Kidney capillary endothelial cell (primary cell): ENCODE data around the gene EIF2S1.
"Not testable (repeated sequence)": the region's sequence is repeated elsewhere in the genome, so short reads cannot be mapped to it uniquely, and the experiment has no call there.

ENCODE experiments used
- DNase-seq: peaks from one replicate; pipeline ENCODE4 v3.0.0-alpha.2; 2018; ENCODE audit warnings: low spot score

Gene EIF2S1

DNA sequence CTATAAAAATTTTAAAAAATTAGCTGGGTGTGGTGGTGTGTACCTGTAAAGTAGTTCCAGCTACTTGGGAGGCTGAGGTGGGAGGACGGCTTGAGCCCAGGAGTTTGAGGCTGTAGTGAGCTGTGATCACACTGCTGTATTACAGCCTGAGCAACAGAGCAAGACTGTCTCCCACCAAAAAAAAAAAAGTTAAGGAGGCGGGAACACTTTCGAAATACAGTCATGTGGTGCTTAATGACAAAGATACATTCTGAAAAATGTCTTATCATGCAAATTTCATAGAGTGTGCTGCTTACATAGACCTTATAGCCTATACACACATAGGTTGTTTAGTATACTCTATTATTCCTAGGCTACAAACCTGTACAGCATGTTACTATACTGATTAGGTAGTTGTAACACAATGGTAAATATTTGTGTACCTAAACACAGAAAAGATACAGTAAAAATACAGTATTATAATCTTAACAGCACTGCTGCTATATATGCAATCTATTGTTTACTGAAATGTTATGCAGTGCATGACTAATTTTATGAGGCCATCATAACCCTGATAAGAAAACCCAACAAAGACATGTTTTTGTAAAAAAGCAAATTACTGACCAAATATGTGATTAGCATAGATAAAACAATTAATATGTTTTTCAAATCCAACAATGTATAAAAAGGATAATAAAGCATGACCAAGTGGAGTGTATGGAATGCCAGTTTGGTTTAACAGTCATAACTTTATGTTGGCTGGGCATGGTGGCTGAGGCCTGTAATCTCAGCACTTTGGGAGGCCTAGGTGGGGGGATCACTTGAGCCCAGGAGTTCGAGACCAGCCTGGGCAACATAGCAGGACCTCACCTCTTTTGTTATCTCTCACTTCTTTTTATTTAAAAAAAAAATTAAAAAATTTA, 11.4 kb downstream of the EIF2S1 start:
- DNase-seq: no peak

DNA sequence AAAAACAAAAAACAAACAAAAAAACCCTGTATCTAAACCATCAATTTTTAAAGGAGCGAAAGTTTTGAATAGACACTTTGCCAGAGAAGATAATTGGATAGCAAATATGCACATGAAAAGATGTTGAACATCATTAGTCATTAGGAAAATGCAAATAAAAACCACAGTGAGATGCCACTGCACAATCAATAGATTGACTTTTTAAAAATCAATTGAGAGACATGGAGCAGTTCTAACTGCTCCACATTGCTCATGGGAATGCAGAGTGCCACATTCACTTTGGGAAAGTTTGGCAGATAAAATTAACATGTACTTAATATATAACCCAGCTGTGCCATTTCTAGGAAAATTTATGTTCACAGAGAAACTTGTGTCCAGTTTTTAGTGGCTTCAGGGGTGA, 12.7 kb downstream of the EIF2S1 start:
- DNase-seq: no peak

DNA sequence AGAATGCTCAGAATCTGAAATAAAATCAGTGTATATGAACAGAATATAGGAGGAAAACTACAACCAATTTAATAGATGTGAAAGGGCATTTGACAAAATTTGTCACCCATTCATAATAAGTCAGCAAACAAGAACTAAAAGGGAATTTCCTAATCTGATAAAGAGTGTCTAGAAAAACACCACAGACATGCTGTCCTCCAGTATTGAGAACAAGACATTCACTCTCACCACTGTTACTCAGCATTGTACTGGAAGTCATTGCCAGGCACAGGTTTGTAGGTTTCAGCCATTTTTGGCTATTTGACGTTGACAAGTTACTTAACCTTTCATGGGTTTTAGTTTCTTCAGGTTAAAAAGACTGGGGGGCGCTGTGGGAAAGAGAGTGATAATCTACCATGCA, 13.2 kb downstream of the EIF2S1 start:
- DNase-seq: no peak

DNA sequence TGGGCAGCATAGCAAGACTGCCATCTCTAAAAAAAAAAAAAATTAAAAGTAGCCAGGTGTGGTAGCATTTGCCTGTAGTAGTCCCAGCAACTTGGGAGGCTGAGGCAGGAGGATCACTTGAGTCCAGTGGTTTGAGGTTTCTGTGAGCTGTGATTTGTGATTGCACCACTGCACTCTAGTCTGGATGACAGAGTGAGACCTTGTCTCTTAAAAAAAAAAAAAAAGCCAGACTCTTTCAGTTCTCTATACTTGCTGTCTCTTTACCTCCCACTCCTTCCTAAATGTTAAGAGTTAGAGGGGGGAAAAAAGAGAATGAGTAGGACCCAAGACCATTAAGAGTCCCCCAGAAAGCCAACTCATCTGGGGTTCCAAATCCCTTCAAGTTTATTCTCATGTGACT, 17.8 kb downstream of the EIF2S1 start:
- DNase-seq: no peak

DNA sequence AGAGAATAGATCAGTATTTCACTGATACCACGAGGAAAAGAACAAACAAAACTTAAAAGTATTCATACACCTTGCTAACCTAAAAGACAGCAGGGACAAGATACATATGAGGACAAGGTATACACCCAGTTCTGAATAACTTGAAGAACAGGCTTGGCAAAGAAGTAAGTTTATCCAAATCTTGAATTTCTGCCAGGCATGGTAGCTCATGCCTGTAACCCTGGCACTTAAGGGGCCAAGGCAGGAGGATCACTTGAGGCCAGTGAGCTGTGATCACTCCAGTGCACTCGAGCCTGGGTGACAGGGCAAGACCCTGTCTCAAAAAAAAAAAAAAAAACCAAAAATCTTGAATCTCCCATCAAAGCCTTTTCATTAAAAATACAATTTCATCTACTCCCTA, 25.0 kb downstream of the EIF2S1 start:
- DNase-seq: no peak

DNA sequence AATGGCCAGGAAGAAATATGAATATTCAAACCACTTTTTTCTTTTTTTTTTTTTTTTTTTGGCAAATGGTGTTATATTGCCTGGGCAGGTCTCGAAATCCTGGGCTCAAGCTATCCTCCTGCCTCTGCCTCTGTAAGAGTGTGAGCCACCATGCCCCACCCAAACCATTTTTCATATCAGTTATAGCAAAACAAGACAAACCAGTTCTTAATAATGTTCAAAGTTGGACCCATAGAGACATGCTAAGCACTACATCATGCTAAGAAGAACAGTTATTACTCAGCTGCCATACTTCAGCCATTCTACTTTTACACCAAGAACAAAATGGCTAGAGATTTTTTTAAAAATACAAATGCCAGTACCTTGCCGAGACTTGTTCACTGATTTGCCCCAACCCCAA, 25.5 kb downstream of the EIF2S1 start:
- DNase-seq: no peak

DNA sequence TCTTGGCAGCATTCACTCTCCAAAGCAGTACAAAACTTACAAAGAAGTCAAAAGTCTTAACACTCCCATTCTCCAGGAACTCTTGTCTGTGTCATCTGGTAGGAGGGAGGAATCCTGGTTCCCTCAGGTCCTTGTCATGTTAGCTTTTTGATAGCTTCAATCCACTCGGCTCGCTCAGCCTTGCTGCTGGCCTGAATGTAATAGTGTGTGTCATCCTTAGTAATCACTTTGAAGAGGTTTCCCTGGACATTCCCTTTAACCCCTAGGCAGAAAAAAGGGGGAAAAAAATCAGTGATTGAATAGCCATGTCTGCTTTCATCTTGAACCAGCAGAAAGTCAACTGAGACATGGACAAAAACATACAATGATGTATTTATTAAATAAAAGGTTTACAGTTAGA, 27.1 kb downstream of the EIF2S1 start:
- no peak for DNase-seq

DNA sequence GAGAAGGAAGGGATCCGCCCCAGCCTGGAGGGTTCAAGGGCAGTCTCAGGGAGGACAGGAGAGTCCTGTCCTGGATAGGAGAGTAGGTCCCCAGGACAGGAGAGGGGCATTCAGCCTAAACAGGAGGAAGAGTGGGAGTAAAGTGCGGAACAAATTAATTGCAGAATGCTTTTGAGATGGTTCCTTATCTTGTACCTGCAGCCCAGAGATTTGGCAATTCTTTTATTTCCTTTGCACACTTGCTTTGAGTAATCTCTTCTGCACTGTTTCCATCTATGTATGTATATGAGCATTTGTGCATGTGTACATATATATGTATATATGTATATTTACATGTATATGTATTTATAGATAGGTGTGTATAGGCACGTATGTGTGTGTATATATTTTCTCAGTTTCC, 29.1 kb downstream of the EIF2S1 start:
- DNase-seq: no peak

DNA sequence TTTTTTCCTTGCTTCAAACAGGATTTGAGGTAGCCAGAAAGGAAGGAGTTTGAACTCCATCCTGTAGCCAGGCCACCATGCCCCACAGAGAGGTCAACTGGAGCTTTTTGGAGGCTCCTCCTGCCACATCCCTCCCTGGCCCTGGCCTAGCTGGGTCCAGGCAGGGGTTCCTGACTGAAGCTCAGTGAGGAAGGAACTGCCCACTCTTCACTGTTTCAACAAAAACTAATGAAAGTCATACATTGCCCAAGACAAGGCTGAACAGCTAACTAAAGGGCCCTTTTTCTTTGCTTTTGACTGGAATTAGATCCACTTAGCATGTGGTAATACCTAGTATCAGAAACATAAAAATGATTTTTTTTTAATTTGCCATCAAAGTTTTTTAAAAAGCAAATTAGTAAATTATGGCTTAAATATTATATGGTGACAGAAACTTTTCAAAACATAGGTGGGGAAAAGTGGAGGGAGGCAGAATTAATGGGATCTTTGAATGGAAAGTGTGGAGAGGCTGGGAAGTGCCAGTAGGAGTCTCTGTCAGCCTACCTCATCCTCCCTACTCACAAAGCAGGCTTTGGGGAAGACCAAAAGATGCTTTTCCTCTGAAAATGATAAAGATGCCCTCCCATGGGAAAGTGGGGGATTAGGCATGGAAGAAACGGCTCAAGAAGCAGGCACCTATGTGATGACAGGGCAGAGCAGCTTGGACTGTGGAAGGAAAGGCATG, 29.8 kb downstream of the EIF2S1 start:
- DNase-seq: no peak

DNA sequence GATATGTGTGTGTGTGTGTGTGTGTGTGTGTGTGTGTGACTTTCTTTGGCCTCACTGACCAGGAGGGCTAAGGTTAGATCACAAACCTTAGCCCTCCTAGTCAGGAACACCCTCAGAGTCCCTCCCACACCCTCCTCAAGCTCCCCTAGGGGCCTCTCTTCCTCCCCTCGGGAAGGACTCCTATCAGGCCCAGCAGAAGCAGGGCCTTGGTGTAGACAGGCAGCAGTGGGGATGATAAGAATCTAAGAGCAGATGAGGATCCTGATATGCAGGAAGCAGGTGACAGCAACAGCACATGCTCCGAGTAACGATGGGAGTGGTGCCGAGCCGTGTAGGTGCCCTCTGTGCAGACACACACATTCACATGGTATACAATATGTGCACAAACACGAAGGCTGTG, 31.1 kb downstream of the EIF2S1 start:
- no peak for DNase-seq

DNA sequence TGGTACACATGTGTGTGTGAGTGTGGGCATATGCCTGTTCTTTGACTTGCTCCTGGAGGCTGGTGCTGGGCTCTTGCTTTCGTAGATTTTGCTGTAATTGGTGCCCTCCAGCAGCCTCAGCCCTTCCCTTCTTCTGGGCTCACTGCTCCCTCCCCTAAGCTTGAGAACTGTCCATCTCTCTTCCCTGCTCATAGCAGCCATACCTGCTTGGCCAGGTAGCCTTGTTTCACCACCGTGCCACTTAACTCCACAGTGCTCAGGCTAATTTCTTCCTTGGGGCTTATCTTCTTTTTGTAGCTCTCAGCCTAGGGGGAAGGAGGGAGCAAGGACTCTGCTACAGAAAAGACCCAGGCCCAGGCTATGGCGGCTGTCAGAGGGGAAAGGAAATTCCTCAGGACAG, 32.0 kb downstream of the EIF2S1 start:
- no peak for DNase-seq

DNA sequence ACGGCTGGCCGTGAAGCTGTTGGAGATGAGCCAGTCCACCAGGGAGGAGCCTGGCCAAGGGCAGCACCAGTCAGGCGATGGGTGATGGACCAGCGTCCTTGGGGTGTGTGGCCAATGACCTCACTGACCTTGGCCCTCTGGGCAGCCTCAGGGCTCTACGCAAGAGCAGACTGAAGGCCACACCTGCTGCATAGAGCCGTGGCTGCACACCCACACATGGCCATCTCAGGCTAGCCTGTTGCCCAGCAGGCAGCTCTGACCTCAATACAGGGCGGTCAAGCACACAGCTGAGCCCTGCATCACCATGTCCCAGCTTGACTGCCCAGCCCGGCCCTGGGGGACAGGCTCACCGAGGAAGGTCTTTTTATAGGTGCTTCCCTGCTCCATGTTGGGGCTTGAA, 32.7 kb downstream of the EIF2S1 start:
- no peak for DNase-seq

DNA sequence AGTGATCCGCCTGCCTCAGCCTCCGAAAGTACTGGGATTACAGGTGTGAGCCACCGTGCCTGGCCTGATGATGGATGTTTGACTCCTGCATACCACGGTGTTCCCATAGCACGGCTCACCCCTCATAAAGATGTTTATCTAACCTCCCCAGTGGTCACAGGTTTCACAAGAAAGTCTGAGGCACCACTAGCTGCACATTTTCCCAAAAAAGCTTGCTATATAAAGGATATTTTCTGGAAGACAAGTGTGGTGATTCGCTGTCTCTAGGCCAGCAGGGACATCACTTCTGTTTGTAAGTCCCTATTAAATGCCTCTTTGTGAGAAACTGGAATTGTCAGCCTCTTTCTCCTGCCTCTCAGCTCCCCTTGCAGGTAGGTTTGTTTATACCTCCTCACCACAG, 33.6 kb downstream of the EIF2S1 start:
- no peak for DNase-seq

DNA sequence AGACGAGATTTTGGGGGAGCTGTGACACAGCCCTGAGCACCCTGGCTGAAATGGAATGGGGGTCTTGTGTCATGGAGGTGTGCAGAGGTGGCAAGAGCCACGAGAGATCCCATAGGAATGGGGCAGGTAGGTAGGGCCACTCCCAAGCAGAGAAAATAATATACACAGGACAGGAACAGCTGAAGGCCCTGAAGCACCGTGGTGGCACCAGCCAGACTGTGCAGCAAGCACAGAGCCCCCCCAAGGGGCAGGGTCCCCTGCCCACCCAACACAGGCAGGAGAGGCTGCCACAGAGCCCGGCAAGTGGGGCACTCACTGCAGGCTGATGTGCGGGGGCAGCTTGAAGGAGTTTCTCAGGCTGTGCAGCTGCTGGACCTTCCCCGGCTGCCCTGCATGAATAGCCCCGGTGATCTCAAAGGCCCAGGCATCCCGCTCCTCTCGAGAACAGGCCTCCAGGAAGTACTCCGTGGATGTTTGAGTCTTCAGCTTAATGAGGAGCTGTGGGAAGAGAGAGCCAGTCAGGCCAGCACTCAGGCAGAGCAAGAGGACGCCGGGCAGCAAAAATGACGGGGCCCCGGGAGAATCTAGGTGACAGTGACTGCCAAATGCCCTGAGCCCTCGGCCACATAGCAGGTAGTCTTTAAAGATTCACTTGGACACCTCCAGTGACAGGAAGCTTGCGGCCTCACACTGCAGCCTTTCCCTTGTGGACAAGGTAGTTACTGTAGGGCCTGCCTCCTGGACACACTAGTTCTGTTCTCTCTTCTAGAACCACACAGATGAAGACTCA, 35.2 kb downstream of the EIF2S1 start:
- peak; percentile 21 for DNase-seq

DNA sequence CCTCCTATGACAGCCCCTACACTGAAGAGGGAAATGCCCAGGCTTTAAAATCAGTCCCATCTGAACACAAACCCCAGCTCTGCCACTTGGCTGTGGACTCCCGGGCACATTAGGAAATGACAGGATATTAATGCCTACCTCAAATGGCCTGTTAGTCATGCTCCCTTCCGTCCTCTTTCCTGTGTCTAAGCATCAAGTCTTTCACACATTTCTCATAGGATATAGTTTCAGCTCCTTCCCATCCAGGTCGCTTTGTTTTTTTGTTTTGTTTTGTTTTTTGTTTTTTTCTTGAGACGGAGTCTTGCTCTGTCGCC, 35.7 kb downstream of the EIF2S1 start:
- peak; percentile 79 for DNase-seq

DNA sequence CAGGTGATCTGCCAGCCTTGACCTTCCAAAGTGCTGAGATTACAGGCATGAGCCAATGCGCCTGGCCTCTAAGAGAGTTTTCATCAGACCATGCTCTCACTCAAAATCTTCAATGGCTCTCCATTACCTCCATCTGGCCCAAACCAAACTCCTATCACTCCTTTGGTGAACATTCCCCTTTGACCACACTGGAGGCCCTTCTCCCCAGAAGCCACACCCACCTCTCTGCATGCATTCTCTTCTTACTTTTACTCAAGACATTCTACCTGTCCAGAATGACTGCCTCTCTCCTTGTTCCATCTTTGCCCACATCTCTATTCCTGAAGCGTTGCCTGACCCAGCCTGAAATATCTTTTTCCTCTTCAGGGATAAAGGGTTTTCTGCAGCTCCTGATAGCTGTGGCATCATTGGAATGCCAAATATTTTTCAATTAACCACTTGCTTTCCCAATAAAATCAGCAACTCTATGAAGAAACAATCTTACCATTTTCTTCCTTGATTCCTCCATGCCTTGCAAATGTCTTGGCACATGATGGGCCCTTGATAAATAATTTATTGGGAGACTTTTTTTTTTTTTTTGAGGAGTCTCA, 36.3 kb downstream of the EIF2S1 start:
- DNase-seq: no peak

DNA sequence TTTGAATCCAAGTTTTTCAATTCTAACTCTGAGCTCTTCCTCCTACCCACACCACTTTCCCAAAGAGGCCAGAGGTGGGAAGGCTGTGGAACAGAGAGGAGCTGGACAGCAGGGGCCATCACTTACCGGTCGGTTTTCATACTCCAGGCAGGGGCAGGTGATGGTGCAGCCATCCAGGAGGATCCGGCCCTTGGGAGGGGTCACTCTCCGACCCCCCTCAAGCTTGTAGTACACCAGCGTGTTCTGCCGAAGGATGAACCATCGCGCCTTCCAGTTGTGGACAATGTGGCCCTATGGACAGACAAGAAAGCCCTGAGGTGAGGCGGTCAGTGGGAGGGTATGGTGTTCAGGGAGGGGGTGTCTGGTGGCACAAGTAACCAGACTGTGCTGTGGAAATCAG, 37.4 kb downstream of the EIF2S1 start:
- no peak for DNase-seq

DNA sequence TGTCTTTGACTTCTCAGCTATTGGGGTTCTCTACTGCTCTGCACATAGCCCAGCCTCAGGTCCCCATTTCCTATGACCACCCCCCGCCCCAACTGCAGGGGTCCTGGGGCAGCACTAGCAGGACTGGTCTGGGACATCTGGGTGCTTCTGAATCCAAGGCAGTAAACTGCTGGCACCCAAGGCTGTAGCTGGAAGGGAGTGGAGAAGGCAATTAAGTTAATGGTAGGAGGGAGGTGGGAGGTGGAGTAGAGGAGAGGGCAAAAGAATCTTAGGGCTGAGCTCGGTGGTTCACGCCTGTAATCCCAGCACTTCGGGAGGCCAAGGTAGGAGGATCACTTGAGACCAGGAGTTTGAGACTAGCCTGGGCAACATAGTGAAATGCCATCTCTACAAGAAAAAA, 40.3 kb downstream of the EIF2S1 start:
- no peak for DNase-seq

DNA sequence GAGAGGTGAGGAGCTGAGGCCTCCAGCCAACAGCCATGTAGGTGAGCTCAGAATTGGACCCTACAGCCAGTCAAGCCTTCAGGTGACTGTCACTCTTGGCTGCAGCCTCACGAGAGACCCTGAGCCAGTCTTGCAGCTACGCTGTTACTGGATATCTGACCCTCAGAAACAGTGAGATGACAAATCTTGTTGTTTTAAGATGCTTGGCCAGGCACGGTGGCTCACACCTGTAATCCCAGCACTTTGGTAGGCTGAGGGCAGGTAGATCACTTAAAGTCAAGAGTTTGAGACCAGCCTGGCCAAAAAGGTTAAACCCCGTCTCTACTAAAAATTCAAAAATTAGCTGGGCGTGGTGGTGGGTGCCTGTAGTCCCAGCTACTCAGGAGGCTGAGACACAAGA, 45.6 kb downstream of the EIF2S1 start:
- no peak for DNase-seq

DNA sequence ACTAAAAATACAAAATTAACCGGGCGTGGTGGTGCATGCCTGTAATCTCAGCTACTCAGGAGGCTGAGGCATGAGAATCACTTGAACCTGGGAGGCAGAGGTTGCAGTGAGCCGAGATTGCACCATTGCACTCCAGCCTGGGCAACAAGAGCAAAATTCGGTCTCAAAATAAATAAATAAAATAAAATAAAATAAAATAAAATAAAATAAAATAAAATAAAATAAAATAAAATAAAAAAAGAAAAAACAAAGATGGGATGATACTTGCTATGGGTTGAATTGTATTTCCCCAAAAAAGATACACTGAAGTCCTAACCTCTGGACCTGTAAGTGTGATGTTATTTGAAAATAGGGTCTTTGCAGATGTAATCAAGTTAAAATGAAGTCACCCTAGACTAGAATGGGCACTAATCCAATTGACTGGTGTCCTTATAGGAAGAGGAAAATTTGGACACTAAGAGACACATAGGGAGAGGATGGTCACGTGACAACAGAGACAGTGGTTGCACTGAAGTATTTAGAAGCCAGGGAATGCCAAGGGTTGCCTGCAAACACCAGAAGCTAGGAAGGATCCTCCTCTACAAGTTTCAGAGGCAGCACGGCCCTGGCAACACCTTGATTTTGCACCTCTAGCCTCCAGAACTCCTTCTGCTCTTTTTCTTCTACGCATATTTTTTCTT, 48.1 kb downstream of the EIF2S1 start:
- not testable (repeated sequence) for DNase-seq

DNA sequence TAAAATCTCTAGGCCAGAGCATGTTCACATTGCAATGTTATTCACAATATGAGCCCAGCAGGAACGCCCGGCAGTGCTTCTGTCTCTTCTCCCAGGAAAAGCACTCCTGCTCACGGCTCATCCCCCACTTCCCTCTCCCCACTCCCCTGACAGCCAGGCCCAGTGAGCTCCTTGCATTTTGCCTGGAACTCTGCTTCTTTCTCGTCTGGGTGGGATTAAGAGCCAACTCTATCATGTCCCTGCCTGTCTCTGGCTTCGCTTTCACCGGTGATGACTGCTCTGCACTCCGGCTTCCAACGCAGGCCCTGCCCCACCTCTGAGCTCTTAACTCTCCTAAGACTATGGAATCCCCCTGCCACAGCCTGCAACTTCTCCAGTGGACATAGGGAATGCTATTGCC, 49.3 kb downstream of the EIF2S1 start:
- no peak for DNase-seq

DNA sequence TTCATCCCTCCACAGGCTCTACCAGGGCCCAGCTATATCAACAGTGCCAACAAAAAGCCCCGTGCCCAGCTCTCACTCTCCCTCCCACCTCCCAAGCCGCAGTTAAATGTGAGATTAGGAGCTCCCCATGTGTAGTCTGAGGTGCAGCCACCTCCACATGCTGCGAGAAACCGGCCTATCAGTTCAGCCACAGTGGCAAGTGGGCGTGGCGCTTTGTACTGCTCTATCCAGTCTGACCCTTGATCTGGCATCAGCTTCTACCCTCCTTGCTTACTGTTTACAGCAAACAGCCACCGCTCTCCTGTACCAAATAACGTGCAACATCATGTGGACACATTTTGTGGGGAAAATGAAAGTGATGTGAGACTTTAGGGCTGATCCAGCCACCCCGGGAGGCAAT, 50.2 kb downstream of the EIF2S1 start:
- DNase-seq: no peak
